Endothelial cell (in vitro differentiated cells): ENCODE measurements around the gene FCHSD2. TPM values are rescaled to one million over a fixed set of nuclear protein-coding genes. Genes with fewer than 3 reads are reported as not detected.
A peak's percentile ranks its signal among the peaks of the same experiment; 100 is the strongest.
"Not testable (repeated sequence)": the region's sequence is repeated elsewhere in the genome, so short reads cannot be mapped to it uniquely, and the experiment has no call there.

ENCODE experiments used
- DNase-seq: peaks from one replicate; pipeline ENCODE4 v3.0.0; 2021; ENCODE audit warnings: low spot score
- H3K27ac Mint-ChIP-seq: one replicate; pipeline ENCODE4 v1.8.0; 2021; ENCODE audit warnings: mixed read lengths, inconsistent platforms; ENCODE audit not compliant: unreplicated experiment
- H3K27me3 Mint-ChIP-seq: one replicate; pipeline ENCODE4 v1.8.0; 2021; ENCODE audit warnings: mild to moderate bottlenecking, moderate library complexity, mixed read lengths, inconsistent platforms; ENCODE audit not compliant: unreplicated experiment
- H3K36me3 Mint-ChIP-seq: one replicate; pipeline ENCODE4 v1.8.0; 2021; ENCODE audit warnings: mild to moderate bottlenecking, low read depth, mixed read lengths, inconsistent platforms; ENCODE audit not compliant: unreplicated experiment
- H3K4me1 Mint-ChIP-seq: one replicate; pipeline ENCODE4 v1.8.0; 2021; ENCODE audit warnings: mild to moderate bottlenecking, mixed read lengths, inconsistent platforms; ENCODE audit not compliant: unreplicated experiment
- H3K4me3 Mint-ChIP-seq: one replicate; pipeline ENCODE4 v1.8.0; 2021; ENCODE audit warnings: mild to moderate bottlenecking, mixed read lengths, inconsistent platforms; ENCODE audit not compliant: unreplicated experiment
- H3K9me3 Mint-ChIP-seq: one replicate; pipeline ENCODE4 v1.8.0; 2021; ENCODE audit warnings: mixed read lengths, inconsistent platforms; ENCODE audit not compliant: unreplicated experiment
- CTCF ChIP-seq: fragments of 200-600 bp; sonication (generic); IDR thresholded peaks from one replicate; pipeline ENCODE4 v1.5.0; 2021; ENCODE audit warnings: antibody characterized with exemption; ENCODE audit not compliant: unreplicated experiment
- total RNA-seq: library from RNA; stranded (reverse); fragmentation: NEBNext Ultra II Directional; extraction: Animal tissue kit (Norgen Biotek cat#: 25700); gene quantifications from one replicate; pipeline ENCODE4 v1.2.1, GENCODE V29; 2021; ENCODE audit not compliant: unreplicated experiment

Gene FCHSD2
- total RNA-seq, 1 donor from 2014 or later = 45.3 TPM

DNA sequence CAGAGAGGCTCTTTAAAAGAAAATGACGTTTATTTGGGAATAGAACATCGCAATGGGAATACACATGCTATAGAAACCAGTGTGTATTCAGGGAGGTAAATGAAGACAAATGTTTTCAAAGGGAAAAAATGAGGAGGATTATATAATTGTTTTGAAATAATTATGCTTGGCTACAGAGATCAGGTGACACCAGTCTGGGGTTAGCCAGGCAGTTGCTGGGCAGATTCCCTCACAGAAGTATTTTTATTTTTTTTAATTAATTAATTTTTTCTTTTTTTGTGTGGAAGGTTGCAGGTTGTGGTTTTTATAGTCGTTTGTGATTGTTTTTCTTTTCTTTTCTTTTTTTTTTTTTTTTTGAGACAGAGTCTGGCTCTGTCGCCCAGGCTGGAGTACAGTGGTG, 342.7 kb downstream of the FCHSD2 start:
- DNase-seq = no peak
- TF ChIP-seq CTCF = no peak
- H3K4me3 Mint-ChIP-seq = no peak overlapping the region
- peaks cover 3% of the 10 kb centered on the region for H3K27me3 Mint-ChIP-seq
- peaks cover 14% of the 10 kb centered on the region for H3K4me1 Mint-ChIP-seq
- H3K36me3 Mint-ChIP-seq = no peaks in the 10 kb centered on the region
- no peak overlapping the region for H3K27ac Mint-ChIP-seq
- H3K9me3 Mint-ChIP-seq = no peaks in the 10 kb centered on the region

DNA sequence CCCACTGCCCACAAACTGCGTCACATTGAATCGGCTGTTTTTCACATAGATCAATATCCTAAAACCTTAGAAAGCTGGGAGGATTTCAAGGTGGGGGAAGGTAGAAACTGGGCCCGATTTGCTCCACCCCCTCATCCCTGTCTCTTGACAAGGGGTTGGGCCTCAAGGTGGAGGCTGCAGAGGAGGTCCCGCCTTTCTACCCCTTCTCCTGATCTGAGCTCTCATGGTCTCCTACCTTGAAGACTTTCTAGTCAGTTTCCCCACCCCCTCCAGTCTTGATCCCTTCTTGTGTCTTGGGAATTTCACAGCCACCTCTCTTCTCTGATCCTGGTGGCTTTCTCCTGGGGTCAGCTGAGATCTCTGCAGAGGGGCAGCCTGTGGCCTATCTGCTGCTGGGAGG, 343.8 kb downstream of the FCHSD2 start:
- no peak for TF ChIP-seq CTCF
- H3K4me3 Mint-ChIP-seq = no peak overlapping the region

DNA sequence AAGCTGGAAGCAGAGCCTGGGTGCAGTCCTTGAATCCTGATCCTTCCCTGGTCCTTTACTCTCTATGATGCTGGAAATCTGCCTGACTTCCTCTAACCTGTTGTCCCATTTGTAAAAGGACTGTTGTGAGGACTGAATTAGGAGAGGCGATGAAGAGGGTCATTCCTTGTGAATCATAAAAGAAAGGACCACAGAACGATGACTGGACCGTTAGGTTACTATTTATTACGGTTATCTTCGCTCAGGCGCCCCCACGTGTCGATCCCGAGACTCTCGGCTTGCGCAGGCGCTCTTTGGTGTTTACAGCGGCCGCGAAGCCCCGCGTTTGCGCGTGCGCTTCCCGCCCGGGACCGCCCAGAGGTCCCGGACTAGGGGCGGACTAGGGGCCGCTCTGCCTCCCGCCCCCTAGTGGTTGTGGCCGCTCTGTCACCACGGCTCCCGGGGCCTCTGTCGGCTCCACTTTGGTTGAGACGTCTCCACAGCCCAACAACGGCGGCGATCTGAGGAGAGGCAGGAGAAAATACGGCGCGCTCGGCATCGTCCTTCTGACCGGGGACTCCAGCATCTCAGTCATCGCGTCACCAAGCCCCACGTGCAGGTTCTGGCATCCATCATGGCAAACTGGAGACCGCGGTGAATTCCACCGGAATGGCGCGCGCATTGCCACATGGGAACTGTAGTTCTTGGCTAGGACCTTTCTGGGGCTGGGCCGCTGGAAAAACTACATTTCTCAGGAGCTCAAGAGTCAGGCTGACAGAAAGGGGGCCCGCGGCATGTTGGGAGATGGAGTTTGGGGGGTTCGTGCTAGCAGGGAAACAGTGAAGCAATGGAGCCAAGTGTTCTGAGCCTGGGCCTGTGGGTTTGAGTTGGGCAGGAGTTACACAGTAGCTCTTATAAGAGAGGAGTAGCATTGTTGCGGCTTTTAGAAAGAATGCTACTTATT, 348.4 kb downstream of the FCHSD2 start, which contains the start of gene STARD10:
STARD10 (minus strand) TSS at position 623 of the 943 bp plus-strand sequence. CDS start 12,866 bp downstream, outside the sequence.
- H3K36me3 Mint-ChIP-seq = no peaks in the 10 kb centered on the region
- peak within 1 kb of the TSS; percentile 91 for H3K27ac Mint-ChIP-seq
- DNase-seq = peak; percentile 95
- peaks cover 14% of the 10 kb centered on the region for H3K27me3 Mint-ChIP-seq
- peak; percentile 99 for TF ChIP-seq CTCF
- H3K9me3 Mint-ChIP-seq = no peaks in the 10 kb centered on the region
- peak within 1 kb of the TSS; percentile 98 for H3K4me3 Mint-ChIP-seq
- peaks cover 15% of the 10 kb centered on the region for H3K4me1 Mint-ChIP-seq

More for the DNA sequence above, 343.8 kb downstream of the FCHSD2 start:
- no peak for DNase-seq
- H3K27me3 Mint-ChIP-seq = peaks cover 9% of the 10 kb centered on the region
- H3K9me3 Mint-ChIP-seq = no peaks in the 10 kb centered on the region
- H3K36me3 Mint-ChIP-seq = no peaks in the 10 kb centered on the region
- H3K4me1 Mint-ChIP-seq = peaks cover 17% of the 10 kb centered on the region
- H3K27ac Mint-ChIP-seq = no peak overlapping the region

GRCh38 chr11:72793076-72793424, 349.1 kb downstream of the FCHSD2 start:
- Mint-ChIP-seq H3K9me3 (no peaks in the 10 kb centered on the region), H3K27ac (no peak overlapping the region), H3K27me3 (peaks cover 14% of the 10 kb centered on the region), H3K4me3 (peak overlapping the region; percentile 24), H3K4me1 (peaks cover 11% of the 10 kb centered on the region), H3K36me3 (no peaks in the 10 kb centered on the region)
- no peak for DNase-seq
- TF ChIP-seq CTCF = no peak

- TF ChIP-seq CTCF = no peak
- no peaks in the 10 kb centered on the region for H3K36me3 Mint-ChIP-seq
- H3K9me3 Mint-ChIP-seq = no peaks in the 10 kb centered on the region
- H3K27me3 Mint-ChIP-seq = peaks cover 14% of the 10 kb centered on the region
- DNase-seq = no peak
- no peak overlapping the region for H3K4me3 Mint-ChIP-seq
- H3K27ac Mint-ChIP-seq = no peak overlapping the region
- H3K4me1 Mint-ChIP-seq = peaks cover 10% of the 10 kb centered on the region
Measured at GRCh38 chr11:72792437-72793021, 349.6 kb downstream of the FCHSD2 start.

GRCh38 chr11:72791228-72791627, 350.9 kb downstream of the FCHSD2 start:
- not testable (repeated sequence) for H3K36me3 Mint-ChIP-seq, H3K9me3 Mint-ChIP-seq, H3K4me3 Mint-ChIP-seq, H3K4me1 Mint-ChIP-seq, DNase-seq, H3K27ac Mint-ChIP-seq
- H3K27me3 Mint-ChIP-seq = peaks cover 14% of the 10 kb centered on the region
